SKM-1 treated with dmso at 0.1 percent for 144 hours (cell line): Measurements from ENCODE around the gene VPS16.
"Not testable (repeated sequence)": the region's sequence is repeated elsewhere in the genome, so short reads cannot be mapped to it uniquely, and the experiment has no call there.

Experiments
- DNase-seq: peaks from one replicate; lab custom pipeline; 2025; ENCODE audit not compliant: unreplicated experiment; lab: John Stamatoyannopoulos, UW

Gene VPS16

GRCh38 chr20:2894221-2894620 is 53.7 kb downstream of the VPS16 start:
- no peak for DNase-seq

GRCh38 chr20:2895154-2895553 is 54.6 kb downstream of the VPS16 start:
- not testable (repeated sequence) for DNase-seq

GRCh38 chr20:2899243-2899642 is 58.7 kb downstream of the VPS16 start:
- no peak for DNase-seq

GRCh38 chr20:2900845-2901592 is 60.5 kb downstream of the VPS16 start:
- DNase-seq: peak; percentile 67

- DNase-seq: no peak
Measured at GRCh38 chr20:2902291-2902690, 61.7 kb downstream of the VPS16 start.

- DNase-seq: no peak
Measured at GRCh38 chr20:2902818-2903217, 62.3 kb downstream of the VPS16 start.

- DNase-seq: no peak
Measured at GRCh38 chr20:2903686-2904085, 63.1 kb downstream of the VPS16 start.

GRCh38 chr20:2907519-2907918 is 67.0 kb downstream of the VPS16 start:
- no peak for DNase-seq

GRCh38 chr20:2909953-2910352 is 69.4 kb downstream of the VPS16 start:
- no peak for DNase-seq

GRCh38 chr20:2911200-2911599 is 70.7 kb downstream of the VPS16 start:
- no peak for DNase-seq

- DNase-seq: peak; percentile 7
Measured at GRCh38 chr20:2914160-2914559, 73.6 kb downstream of the VPS16 start.
